PC-9 (cell line): ENCODE measurements around the gene ZC3H12C.

ENCODE experiments used
- CTCF ChIP-seq: fragments of 200-600 bp; sonication (generic); conservative IDR thresholded peaks from 2 replicates; pipeline ENCODE4 v1.6.1; 2017; ENCODE audit warnings: mixed run types, antibody characterized with exemption, mild to moderate bottlenecking, moderate library complexity
- EZH2 ChIP-seq: fragments of 200-600 bp; sonication (generic); IDR thresholded peaks from 2 replicates; pipeline ENCODE4 v1.8.0; 2017; ENCODE audit warnings: antibody characterized with exemption, low read depth

GRCh38 chr11:110089617-110090282 is 3.4 kb upstream of the ZC3H12C start:
- TF ChIP-seq CTCF (no peak), EZH2 (no peak)
